ENCODE data around the gene NUMA1. TPM values are rescaled to one million over a fixed set of nuclear protein-coding genes. Genes with fewer than 3 reads are reported as not detected.
A peak's percentile ranks its signal among the peaks of the same experiment; 100 is the strongest.

NUMA1 gene
- total RNA-seq, 1 experiment from 2014 or later: 104 TPM

DNA sequence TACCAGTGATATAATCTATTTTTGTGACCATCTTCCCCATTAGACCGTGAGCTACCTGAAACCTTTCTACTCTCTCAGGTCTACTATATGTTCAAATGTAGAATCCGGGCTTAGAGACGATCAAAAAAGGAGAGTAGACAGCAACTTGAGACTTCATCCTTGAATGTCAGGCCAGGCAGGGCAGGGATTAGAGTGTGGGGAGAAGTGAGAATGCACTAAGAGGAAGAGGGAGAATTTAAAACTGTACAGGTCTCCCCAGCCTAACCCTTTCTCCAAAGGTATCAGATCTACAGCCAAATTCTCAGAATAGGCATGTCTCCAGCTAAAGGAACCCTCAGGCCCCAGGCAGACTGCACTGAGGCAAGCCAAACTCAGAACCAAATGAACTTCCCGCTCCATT, 21.8 kb upstream of the NUMA1 start:
- no peak for DNase-seq (ENCODE audit: low read depth)

DNA sequence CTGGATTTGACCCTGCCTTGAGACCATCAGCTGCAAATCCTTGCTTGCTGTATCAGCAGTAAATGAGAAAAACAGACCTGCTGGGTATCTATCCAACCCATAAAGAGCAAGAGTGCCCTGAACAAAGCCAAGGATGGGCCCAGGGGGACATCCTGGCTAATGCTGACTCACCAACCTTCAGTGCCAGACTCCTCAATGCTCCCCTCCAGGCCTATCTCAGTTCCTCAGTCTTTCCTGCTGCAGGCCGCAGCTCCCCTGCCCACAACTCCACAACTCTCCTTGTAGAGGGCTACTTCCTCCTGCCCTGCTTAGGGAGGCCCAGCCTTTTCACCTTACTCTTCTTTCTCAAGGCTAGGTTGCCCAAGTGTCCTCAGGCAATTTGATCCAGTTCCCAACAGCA, 20.1 kb upstream of the NUMA1 start:
- no peak for DNase-seq (ENCODE audit: low read depth)

DNA sequence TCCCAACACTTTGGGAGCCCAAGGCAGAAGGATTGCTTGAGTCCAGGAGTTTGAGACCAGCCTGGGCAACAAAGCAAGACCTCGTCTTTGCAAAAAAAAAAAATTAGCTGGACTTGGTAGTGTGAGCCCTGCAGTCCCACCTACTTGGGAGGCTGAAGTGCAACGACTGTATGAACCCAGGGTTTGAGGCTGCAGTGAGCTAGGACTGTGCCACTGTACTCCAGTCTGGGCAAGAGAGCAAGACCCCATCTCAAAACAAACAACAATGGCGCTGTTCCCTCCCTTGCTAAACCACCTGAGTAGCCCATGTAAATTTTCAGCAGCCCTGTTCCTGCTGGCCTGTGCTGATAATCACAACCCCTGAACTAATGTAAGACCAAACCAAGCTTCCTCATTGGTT, 19.7 kb upstream of the NUMA1 start:
- DNase-seq (ENCODE audit: low read depth): no peak

DNA sequence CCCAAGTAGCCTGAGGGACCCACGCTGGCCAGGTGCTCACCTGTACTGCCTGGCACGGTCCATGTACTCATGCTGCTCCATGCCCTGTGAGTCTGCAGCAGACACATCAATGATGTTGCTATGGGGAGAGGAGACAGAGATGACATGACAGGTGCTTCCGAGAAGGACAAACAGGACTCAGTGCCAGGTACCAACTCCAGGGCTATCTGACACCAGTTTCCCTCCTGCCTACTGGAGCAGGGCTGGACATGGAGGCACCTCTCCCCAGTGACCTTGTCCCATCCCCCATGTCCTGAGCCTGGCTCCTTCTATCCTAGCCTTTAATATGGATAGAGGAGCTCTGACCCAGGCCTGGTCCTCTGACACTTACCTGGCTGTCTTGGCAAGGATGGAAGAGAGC, 18.4 kb upstream of the NUMA1 start:
- DNase-seq (ENCODE audit: low read depth): no peak

DNA sequence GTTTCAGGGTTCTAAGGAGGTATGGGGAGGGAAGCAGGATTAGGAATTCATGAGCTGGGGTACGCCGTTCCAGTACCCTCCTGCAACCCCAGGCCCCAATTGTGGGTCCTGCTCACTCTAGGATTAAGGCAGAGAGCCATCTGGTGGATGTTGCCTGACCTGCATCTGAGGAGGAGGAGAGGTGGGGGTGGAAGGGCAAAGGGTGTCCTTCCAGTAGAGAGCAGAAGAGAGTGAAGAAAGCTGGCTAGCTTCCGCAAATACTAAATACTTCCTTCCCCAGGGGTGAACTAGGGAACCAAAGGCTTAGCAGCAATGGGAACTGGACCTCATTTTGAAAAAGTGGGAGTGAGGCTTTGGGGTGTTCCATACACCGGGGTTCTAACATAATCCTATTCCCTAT, 10.9 kb upstream of the NUMA1 start:
- peak; percentile 55 for DNase-seq (ENCODE audit: low read depth)

DNA sequence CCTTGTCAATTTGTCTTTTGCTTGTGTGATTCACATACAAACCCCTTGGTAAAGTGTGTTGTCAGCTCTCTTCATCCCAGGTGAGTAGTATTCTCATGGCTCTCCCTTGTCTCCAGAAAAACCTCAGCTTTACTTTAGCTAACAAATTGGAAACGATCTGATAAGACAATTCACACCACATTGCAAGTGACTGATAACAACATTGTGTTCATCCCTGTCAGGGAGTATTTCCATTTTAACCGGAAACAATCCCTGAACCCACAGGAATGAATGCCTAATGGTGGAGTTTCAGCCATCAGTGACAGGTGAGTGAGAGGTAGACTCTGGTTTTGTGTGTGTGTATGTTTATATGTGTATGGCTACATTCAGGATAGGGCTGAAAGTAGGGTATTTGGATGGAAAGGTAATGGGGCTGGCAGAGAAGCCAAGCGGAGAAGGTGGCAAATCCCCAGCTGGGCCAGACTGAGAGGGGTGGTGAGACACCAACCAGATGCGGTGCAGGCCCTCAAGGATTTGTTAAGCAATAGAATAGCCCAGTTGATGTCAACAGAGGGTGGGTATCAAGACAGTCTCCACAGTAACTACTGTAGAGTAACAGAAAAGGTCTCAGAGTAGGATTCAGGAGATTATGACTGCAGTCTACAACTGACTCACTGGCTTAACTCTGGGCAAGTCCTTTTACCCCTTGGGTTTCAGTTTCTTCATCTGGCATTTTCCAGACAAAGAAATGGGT, 7.9 kb upstream of the NUMA1 start:
- DNase-seq (ENCODE audit: low read depth): no peak

DNA sequence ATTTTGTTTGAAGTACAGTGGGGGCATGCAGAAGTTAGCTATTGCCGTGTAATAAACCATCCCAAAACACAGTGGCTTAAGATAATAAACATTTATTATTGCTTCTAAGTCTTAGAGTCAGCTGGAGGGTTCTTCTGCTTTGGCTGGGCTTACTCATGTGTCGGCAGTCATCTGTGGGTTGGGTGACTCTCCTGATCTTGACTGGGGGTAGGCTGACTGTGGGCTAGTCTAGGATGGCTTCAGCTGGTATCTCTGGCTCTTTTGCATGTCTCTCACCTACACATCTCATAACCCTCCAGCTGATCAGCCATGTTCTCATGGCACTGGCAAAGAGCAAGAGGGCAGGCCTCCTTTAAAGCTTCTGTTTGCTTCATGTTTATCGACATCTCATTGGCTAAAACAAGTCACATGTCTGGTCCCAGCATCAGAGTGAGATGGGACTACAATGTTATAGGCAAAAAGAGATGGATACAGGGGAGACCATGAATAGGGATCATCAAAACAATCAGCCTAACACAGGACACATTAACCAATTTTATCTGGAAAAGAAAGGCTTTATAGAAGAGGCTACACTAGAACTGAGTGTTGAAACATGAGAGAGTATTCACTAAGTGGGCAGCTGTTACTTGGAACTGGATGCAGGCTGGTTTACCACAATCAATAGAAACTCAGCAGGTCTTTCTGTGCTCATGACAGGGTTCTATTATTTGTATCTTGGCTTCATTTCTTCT, 5.4 kb upstream of the NUMA1 start:
- DNase-seq (ENCODE audit: low read depth): no peak

DNA sequence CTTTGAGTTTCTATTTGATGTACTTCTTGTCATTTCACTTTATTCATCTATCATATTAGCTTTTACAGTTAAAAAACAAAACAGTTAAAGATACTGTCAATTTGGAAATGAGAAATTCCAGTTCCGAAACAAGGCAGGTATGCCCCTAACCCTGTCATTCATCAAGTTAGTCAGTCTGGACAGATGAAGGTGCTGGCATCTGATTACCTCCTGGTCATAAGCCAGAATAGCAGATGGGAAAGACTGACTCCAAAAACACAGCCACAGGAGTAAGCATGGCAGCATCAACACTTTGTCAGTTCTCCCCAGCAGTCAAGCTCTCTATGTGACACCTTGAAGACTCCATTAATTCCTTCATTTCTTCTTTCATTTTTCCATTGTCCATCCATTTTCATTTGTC, 4.6 kb upstream of the NUMA1 start:
- no peak for DNase-seq (ENCODE audit: low read depth)

DNA sequence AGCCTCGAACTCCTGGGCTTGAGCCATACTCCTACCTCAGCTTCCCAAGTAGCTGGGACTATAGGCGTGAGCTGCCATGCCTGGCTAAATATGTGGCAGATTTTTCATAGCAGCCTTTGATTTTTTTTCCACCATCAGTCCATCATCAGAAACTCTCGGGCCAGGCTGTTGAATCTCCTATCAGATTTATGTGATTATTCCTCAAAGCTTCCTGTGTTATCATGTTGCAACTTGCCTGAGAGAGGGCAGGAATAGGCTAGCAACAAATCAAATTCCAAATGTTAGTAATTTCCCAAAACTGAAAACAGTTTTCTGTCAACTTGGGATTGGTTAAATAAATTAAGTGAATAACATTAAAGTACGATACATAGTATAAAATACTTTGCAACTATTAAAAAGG, 3.7 kb upstream of the NUMA1 start:
- DNase-seq (ENCODE audit: low read depth): no peak

DNA sequence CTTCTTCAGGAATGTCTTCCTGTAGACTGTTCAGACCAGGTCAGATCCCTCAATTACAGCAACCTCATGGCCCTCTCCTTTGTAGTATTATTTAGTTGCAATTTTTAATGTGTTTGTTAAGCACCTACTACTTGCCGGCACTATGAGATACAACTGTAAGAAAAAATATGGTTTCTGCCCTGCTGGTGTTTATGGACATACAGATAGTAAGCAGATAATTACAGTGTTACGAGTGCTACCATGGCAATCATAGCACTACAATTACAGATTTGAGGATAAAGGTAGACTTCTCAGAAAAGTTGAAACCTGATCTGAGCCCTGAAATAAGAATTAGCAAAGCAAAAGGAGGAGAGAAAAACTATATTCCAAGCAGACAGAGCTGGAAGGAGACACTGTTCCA, 3.1 kb upstream of the NUMA1 start:
- no peak for DNase-seq (ENCODE audit: low read depth)

DNA sequence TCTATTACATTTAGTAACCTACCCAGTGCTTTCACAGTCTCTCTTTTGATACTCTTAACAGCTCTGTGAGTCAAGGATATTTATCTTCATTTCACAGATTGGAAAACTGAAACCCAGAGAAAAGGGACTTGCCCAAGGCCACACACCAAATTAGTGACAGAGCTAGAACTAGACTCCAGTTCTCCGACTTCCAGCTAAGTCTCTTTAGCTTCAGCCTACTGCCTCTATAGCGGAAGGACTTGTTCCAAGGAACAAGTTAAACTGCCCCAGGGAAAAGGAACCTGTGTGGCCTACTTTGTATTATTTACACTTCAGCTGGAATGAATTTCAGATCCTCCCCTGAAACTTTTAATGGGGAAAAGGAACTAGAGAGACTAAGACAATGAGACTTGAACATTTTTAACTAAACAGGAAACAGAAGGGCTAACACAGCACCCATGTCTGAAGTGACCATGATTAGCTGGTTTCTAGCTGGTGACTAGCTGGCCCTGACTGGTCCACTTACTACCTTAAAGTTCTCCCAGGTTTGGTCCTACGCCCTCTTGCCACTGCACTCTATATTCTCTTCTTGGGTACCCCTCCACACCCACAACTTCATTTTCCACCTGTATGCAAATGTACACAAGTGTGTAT, 1.6 kb upstream of the NUMA1 start:
- no peak for DNase-seq (ENCODE audit: low read depth)

DNA sequence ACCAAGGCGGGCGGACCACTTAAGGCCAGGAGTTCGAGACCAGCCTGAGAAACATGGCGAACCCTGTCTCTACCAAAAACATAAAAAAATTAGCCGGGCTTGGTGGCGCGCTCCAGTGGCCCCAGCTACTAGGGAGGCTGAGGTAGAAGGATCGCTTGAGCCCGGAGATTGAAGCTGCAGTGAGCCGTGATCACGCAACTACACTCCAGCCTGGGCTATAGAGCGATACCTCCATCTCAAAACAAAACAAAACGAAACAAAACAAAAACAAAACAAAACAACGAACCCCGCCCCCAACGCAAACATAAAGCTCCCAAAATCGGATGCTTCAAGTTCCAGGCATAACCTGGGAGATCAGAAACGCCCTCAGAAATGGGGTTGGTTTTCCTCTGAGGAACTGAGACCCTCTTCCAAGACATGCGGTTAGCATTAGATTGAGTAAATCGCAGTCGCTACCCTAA, 872 bp upstream of the NUMA1 start:
- no peak for DNase-seq (ENCODE audit: low read depth)

DNA sequence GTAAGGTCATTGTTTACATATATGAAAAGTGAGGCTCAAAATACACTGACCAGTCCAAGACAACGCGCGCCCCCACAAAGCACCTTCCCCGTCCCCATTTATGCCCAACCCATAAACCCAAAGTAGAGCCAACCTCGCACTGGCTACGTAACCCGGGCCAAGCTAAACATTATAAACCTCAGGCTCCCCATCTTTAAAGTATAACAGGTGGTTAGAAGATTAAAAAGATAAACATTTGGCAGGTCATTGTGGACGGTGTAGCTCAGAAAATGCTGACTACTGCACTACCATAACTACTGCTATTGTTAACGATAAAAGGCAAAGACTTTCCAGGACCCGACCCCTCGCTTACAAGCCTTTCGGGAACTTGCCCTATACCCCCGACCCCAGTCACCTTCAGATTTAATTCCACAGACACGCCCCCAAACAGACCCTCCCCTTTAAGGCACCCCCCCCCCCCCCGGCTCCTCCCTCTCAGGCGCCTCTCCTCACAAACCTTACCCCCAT, 470 bp downstream of the NUMA1 start:
- no peak for DNase-seq (ENCODE audit: low read depth)

DNA sequence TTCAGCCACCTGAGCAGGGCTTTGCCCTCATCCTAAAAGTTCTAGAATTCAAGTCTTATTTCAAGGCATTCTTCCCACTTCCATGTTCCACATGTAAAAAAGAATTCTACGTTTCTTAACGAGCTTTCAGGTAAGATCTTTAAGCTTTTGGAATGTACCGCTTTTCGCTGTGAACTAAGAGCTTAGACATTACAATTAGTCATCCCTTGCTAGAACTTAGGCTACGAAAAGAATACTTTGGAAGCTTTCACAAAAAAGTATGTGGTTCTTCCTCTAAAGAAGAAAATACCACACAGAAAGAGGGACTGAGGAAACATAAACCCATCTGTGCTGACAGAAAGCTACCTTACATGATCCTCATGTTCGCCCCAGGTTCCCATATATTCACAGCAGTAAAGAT, 1.9 kb downstream of the NUMA1 start:
- DNase-seq (ENCODE audit: low read depth): no peak

DNA sequence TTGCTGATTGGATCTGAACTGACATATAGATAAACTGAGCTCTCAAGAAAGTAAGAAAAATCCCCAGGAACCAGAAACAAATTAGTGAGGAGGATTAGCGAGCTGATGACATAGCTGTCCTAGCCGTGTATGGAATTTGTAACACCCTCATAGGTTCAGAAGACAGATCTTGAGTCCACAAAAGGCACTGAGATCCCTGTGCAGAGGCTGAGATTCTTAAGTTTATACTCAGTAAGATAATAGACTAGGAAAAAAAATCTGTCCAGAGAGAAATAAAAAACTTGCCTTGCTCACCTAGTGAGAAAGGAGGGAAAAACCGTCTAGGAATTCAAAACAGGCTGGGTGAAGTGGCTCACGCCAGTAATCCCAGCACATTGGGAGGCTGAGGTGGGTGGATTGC, 4.6 kb downstream of the NUMA1 start:
- DNase-seq (ENCODE audit: low read depth): no peak

DNA sequence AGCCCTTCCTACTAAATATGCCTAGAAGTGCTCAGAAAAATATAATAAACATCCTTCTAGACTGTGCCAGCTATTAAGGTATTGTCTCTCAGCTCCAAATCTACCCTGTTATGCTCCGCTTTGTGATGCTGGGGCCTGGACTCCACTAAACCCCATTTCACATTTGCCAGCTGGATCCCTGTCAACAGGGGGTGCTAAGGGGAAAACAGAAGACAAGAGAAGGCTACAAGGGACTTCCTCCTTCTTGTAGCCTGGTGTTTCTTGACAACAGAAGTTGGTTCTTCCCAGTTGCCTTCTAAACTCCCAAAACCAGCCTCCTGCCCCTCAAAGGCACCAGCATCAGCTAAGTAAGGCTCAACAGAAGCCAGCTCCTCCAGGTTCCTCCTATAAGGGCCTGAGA, 5.2 kb downstream of the NUMA1 start:
- no peak for DNase-seq (ENCODE audit: low read depth)

DNA sequence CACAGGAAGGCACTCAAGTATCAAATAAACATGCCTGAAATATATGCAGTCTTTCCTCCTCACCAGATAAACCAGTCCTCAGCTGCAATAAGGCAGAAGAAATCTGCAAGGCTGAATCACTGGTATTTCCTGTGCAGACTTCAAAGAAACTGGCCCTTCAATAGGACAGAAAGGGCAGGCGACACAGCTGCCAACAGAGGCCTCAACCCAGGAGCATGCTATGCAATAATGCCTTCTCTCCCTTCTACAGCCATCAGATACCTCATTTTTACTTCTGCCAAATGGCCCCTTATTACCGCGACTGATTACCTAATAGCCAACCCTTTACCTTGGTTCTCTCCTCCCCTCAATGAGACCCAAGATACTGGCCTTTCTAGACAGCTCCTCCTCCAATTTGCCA, 8.0 kb downstream of the NUMA1 start:
- peak; percentile 89 for DNase-seq (ENCODE audit: low read depth)

DNA sequence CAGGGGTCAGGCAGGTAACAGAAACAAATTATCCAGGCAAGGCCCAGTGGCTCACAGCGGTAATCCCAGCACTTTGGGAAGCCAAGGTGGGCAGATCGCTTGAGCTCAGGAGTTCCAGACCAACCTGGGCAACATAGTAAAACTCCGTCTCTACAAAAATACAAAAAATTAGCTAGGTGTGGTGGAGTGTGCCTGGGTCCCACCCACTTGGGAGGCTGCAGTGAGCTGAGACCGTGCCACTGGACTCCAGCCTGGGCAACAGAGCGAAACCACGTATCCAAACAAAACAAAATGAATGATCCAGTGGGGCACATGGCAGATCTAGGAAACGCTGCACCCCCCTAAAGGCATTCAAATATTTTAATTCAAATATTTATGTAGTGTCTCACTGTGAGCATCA, 9.9 kb downstream of the NUMA1 start:
- DNase-seq (ENCODE audit: low read depth): no peak

DNA sequence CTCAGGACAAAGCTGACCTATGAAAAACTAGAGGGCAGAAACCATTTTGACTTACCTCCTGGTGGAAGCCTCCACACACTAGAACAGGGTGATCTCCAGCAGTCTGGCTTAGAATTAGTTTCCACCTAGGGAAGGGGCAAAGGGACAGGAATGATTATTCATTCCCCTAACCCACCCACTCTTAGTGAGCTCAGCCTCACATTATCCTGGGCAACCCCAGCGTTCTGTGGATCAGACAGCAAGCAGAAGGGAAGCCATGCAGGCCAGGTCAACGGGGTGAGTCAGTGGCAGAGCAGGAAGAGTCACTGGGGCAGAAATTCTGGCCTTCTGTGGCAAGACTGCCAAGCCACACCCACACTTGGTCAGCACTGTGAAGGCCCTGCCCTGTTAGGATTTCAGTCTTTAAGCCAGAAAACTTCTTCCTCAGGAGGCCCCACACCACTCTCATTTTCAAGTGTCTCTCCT, 10.5 kb downstream of the NUMA1 start:
- peak; percentile 84 for DNase-seq (ENCODE audit: low read depth)

DNA sequence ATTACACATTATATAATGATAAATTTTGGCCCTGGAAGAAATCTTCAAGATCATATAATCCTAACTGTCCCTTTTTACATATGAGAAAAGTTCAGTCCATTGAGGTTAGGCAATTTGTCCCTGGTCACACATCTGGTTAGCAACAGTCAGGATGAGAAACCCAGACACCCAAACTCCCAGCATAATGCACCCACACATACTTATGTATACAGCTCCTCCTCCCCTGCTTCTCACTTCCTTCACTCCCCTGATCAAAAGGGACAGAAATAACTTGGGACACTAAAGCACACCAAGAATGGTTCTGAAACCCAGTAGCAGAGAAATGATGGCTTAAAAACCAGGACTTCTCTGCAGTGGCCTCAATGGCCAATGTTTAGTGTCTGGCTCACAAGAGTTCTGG, 11.1 kb downstream of the NUMA1 start:
- DNase-seq (ENCODE audit: low read depth): no peak

DNA sequence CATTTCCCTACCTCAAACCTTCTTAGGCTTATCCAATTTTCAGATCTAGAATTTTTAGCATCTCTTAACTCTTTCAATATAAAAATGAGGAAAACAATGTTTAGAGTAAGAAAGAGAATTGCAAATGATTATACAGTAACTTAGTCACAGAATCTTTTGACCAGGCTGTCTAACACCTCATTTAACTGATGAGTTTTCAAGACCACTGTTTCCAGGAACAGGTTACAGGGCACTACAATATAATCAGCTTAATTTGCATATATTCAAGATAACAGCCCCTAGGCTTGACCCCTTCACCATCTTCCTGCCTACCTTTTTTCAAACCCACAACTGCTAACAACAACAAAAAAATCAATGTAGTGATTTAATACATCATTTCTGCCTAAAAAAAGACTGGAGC, 12.7 kb downstream of the NUMA1 start:
- no peak for DNase-seq (ENCODE audit: low read depth)

DNA sequence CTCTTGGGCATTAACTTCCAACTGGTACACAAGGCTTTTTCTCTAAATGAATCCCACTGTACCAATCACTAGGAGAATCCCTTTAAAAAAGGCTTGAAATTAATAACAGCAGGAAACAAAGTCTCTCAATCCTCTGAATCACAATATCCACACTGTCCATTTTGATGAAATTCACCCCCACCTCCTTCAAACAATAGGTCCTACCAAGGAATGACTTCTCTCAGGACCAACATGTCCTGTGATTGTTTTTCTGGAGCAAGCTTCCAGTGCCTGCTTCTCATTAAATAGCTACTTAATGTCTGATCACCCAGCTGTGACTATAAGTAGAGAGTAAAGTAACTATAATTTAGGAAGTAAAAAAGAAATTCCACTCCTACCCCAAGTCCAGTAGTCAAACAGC, 13.1 kb downstream of the NUMA1 start:
- no peak for DNase-seq (ENCODE audit: low read depth)
